GM12878 (cell line): ENCODE results near the gene CS. TPM values are rescaled to one million over a fixed set of nuclear protein-coding genes. Genes with fewer than 3 reads are reported as not detected.
A peak's percentile ranks its signal among the peaks of the same experiment; 100 is the strongest.

Experiments
- LARP7 ChIP-seq: fragments of 450-650 bp; IDR thresholded peaks from 2 replicates; pipeline ENCODE4 v1.6.1; 2017; ENCODE audit warnings: mild to moderate bottlenecking
- MXI1 ChIP-seq: fragments of 150-350 bp; IDR thresholded peaks from 2 replicates; pipeline ENCODE4 v1.6.1; 2011; ENCODE audit warnings: low read depth, mild to moderate bottlenecking, inconsistent platforms, low read length, improper control_type of control experiment
- NFIC ChIP-seq: IDR thresholded peaks from 2 replicates; pipeline ENCODE4 v1.6.1; 2012; ENCODE audit warnings: low read depth, mild to moderate bottlenecking, inconsistent platforms, low read length, moderate library complexity
- NR2C1 ChIP-seq: fragments of 450-650 bp; IDR thresholded peaks from 2 replicates; pipeline ENCODE4 v1.6.1; 2017; ENCODE audit warnings: antibody characterized with exemption, mild to moderate bottlenecking, moderate library complexity
- PAX5 ChIP-seq: IDR thresholded peaks from 2 replicates; pipeline ENCODE4 v1.6.1; 2011; ENCODE audit warnings: low read depth, low read length, borderline replicate concordance
- POLR2A ChIP-seq: IDR thresholded peaks from 2 replicates; pipeline ENCODE4 v1.6.1; 2011; ENCODE audit warnings: low read depth, mild to moderate bottlenecking, low read length
- RAD21 ChIP-seq: IDR thresholded peaks from 2 replicates; pipeline ENCODE4 v1.6.1; 2011; ENCODE audit warnings: mild to moderate bottlenecking, low read depth, low read length, moderate library complexity; ENCODE audit not compliant: insufficient read depth
- SMC3 ChIP-seq: IDR thresholded peaks from 2 replicates; pipeline ENCODE4 v1.6.1; 2011; ENCODE audit warnings: low read length, improper control_type of control experiment, borderline replicate concordance
- SPI1 ChIP-seq: IDR thresholded peaks from 2 replicates; pipeline ENCODE4 v1.6.1; 2011; ENCODE audit warnings: low read depth, mild to moderate bottlenecking, low read length, moderate library complexity, borderline replicate concordance; ENCODE audit not compliant: insufficient read depth
- SREBF2 ChIP-seq: IDR thresholded peaks from 2 replicates; pipeline ENCODE4 v1.6.1; 2012; ENCODE audit warnings: mild to moderate bottlenecking, low read length
- YY1 ChIP-seq: IDR thresholded peaks from 2 replicates; pipeline ENCODE4 v1.6.1; 2011; ENCODE audit warnings: low read depth, mild to moderate bottlenecking, low read length
- polyA plus RNA-seq, 11 experiments: library from polyadenylated mRNA; depleted of rRNA in 4 of 11; unstranded in 6 of 11; stranded (reverse) in 5 of 11; fragments of >200 nt; fragmentation: Nextera tagmentation in 4 of 11; fragmentation: Illumina TruSeq in 1 of 11; extraction: Ambion mirVana in 4 of 11; extraction: Trizol in 1 of 11; gene quantifications; 1 replicate in 1 of 11; 2 replicates in 10 of 11; pipeline versions ENCODE4 v1.2.1 to v1.2.3, GENCODE V29; 2011 to 2016; ENCODE audit warnings: inconsistent platforms in 2 of 11, missing spikeins in 2 of 11, low read depth in 1 of 11
- total RNA-seq, 4 experiments: library from RNA; depleted of rRNA in 3 of 4; stranded (reverse); fragments of >200 nt in 3 of 4; fragmentation: Illumina TruSeq in 1 of 4; extraction: Trizol in 1 of 4; gene quantifications; 2 replicates each; pipeline versions ENCODE4 v1.2.1 to v1.2.3, GENCODE V29; 2013 to 2021
- TF ChIP-seq, protein P1 (sequence below): fragments of 450-650 bp; IDR thresholded peaks from 2 replicates; pipeline ENCODE4 v1.6.1; 2017; ENCODE audit warnings: low read depth, mild to moderate bottlenecking, moderate library complexity
- TF ChIP-seq, protein P2 (sequence below): IDR thresholded peaks from 2 replicates; pipeline ENCODE4 v1.6.1; 2011; ENCODE audit warnings: mild to moderate bottlenecking, low read depth, low read length, moderate library complexity; ENCODE audit not compliant: insufficient replicate concordance
- TF ChIP-seq, protein P3 (sequence below): fragments of 450-650 bp; IDR thresholded peaks from 2 replicates; pipeline ENCODE4 v1.6.1; 2017; ENCODE audit warnings: mild to moderate bottlenecking, moderate library complexity
- TF ChIP-seq, protein P4 (sequence below): fragments of 450-650 bp; conservative IDR thresholded peaks from 2 replicates; pipeline ENCODE4 v1.6.1; 2017; ENCODE audit warnings: mild to moderate bottlenecking, moderate library complexity

Gene CS
- total and polyA plus RNA-seq, 10 of the 15 experiments (the other 5 are each of a cell fraction or from before 2014, with no cell fraction given): 64.9 to 276 (median 139) TPM

DNA sequence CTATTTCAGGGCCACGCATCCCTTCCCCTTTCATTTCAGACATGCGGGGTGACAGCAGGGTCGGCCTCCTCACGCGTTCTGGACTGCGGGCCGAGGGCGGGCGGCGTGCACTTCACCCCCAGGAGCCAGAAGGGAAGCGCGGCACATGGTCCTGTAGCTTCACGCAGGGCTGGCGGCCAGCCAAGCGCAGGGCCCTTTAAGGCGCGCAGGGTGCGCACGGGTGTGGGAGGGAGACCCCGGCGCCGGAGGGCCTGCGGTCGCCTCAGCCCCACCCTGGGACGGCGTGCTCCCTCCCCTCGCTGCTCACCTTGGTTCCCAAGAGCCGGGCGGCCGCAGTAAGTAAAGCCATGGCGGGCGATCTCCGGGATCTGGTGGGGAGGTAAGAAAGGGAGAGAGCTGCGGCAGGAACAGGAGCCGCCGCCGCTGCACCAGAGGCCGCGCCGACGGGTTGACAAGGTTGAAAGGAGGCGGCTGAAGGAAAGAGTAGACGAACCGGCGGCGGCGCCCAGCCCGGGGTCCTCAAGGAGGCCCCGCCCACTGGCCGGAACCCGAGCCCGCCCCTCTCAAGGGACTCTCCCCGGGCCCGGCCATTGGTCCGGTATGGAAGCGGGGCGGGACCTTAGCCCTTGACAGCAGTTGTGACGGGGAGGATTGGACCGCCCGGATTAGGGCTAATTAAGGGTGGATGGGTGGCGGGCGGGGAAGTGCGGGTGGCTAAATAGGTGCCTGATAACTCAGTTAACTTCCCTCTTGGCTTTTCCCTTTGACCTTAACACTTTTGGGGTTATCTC is at the start of gene CS (continued):
- TF ChIP-seq, protein P1, sequence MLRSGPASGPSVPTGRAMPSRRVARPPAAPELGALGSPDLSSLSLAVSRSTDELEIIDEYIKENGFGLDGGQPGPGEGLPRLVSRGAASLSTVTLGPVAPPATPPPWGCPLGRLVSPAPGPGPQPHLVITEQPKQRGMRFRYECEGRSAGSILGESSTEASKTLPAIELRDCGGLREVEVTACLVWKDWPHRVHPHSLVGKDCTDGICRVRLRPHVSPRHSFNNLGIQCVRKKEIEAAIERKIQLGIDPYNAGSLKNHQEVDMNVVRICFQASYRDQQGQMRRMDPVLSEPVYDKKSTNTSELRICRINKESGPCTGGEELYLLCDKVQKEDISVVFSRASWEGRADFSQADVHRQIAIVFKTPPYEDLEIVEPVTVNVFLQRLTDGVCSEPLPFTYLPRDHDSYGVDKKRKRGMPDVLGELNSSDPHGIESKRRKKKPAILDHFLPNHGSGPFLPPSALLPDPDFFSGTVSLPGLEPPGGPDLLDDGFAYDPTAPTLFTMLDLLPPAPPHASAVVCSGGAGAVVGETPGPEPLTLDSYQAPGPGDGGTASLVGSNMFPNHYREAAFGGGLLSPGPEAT: peak; percentile 68
- TF ChIP-seq MXI1: peak; percentile 56; the same call in 1 of the 2 replicates
- no peak for TF ChIP-seq SMC3
- peak; percentile 48; the same call in 1 of the 2 replicates for TF ChIP-seq PAX5
- TF ChIP-seq LARP7: peak; percentile 94; the same call in 1 of the 2 replicates
- TF ChIP-seq, protein P2, sequence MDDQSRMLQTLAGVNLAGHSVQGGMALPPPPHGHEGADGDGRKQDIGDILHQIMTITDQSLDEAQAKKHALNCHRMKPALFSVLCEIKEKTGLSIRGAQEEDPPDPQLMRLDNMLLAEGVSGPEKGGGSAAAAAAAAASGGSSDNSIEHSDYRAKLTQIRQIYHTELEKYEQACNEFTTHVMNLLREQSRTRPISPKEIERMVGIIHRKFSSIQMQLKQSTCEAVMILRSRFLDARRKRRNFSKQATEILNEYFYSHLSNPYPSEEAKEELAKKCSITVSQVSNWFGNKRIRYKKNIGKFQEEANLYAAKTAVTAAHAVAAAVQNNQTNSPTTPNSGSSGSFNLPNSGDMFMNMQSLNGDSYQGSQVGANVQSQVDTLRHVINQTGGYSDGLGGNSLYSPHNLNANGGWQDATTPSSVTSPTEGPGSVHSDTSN: peak; percentile 80
- TF ChIP-seq YY1: 0 out of 2 replicates have a peak, but pooled peaks have one; percentile 17
- TF ChIP-seq POLR2A: peak; percentile 84
- TF ChIP-seq, protein P3, sequence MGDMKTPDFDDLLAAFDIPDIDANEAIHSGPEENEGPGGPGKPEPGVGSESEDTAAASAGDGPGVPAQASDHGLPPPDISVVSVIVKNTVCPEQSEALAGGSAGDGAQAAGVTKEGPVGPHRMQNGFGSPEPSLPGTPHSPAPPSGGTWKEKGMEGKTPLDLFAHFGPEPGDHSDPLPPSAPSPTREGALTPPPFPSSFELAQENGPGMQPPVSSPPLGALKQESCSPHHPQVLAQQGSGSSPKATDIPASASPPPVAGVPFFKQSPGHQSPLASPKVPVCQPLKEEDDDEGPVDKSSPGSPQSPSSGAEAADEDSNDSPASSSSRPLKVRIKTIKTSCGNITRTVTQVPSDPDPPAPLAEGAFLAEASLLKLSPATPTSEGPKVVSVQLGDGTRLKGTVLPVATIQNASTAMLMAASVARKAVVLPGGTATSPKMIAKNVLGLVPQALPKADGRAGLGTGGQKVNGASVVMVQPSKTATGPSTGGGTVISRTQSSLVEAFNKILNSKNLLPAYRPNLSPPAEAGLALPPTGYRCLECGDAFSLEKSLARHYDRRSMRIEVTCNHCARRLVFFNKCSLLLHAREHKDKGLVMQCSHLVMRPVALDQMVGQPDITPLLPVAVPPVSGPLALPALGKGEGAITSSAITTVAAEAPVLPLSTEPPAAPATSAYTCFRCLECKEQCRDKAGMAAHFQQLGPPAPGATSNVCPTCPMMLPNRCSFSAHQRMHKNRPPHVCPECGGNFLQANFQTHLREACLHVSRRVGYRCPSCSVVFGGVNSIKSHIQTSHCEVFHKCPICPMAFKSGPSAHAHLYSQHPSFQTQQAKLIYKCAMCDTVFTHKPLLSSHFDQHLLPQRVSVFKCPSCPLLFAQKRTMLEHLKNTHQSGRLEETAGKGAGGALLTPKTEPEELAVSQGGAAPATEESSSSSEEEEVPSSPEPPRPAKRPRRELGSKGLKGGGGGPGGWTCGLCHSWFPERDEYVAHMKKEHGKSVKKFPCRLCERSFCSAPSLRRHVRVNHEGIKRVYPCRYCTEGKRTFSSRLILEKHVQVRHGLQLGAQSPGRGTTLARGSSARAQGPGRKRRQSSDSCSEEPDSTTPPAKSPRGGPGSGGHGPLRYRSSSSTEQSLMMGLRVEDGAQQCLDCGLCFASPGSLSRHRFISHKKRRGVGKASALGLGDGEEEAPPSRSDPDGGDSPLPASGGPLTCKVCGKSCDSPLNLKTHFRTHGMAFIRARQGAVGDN: no peak; the same call in 1 of the 2 replicates
- TF ChIP-seq RAD21: no peak
- 0 out of 2 replicates have a peak, but pooled peaks have one; percentile 19 for TF ChIP-seq NR2C1
- 0 out of 2 replicates have a peak, but pooled peaks have one; percentile 18 for TF ChIP-seq SPI1
- TF ChIP-seq, protein P4, sequence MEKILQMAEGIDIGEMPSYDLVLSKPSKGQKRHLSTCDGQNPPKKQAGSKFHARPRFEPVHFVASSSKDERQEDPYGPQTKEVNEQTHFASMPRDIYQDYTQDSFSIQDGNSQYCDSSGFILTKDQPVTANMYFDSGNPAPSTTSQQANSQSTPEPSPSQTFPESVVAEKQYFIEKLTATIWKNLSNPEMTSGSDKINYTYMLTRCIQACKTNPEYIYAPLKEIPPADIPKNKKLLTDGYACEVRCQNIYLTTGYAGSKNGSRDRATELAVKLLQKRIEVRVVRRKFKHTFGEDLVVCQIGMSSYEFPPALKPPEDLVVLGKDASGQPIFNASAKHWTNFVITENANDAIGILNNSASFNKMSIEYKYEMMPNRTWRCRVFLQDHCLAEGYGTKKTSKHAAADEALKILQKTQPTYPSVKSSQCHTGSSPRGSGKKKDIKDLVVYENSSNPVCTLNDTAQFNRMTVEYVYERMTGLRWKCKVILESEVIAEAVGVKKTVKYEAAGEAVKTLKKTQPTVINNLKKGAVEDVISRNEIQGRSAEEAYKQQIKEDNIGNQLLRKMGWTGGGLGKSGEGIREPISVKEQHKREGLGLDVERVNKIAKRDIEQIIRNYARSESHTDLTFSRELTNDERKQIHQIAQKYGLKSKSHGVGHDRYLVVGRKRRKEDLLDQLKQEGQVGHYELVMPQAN: peak; percentile 87
- no peak for TF ChIP-seq SREBF2
- 0 out of 2 replicates have a peak, but pooled peaks have one; percentile 29 for TF ChIP-seq NFIC
